Caco-2 (cell line): Measurements from ENCODE around the gene MSMB. TPM values are rescaled to one million over a fixed set of nuclear protein-coding genes. Genes with fewer than 3 reads are reported as not detected.
"Not testable (repeated sequence)": the region's sequence is repeated elsewhere in the genome, so short reads cannot be mapped to it uniquely, and the experiment has no call there.

Experiments
- BruUV-seq: library from RNA; stranded (reverse); fragments of 400-500 nt; replicated peaks from 2 replicates; lab custom pipeline; 2021; lab: Mats Ljungman, UMichigan
- CTCF ChIA-PET: fragments of 300-600 bp; sonication (Branson Sonifier 250); formaldehyde crosslinking; loops from one replicate; lab custom pipeline; 2022; ENCODE audit warnings: antibody characterized with exemption; lab: Charles Lee
- POLR2A ChIA-PET: fragments of 300-600 bp; sonication (Branson Sonifier 250); formaldehyde crosslinking; loops from one replicate; lab custom pipeline; 2022; ENCODE audit warnings: antibody characterized with exemption; lab: Charles Lee
- DNase-seq, 2 experiments: peaks; one replicate each; pipeline versions ENCODE4 v3.0.0 to v3.0.0-alpha.2; 2020 to 2022
- H3K27me3 ChIP-seq: replicated peaks from 2 replicates; pipeline ENCODE4 v1.6.0; 2011; ENCODE audit warnings: low read length; ENCODE audit not compliant: control insufficient read depth, insufficient read depth
- H3K36me3 ChIP-seq: 2 replicates; pipeline ENCODE4 v1.5.1; 2011; ENCODE audit warnings: low read length; ENCODE audit not compliant: control insufficient read depth, insufficient read depth
- H3K4me1 ChIP-seq: fragments of 250-450 bp; sonication (Bioruptor Pico); 2 replicates; pipeline ENCODE4 v1.5.1; 2020; ENCODE audit warnings: mild to moderate bottlenecking
- H3K4me3 ChIP-seq: 2 replicates; pipeline ENCODE4 v1.5.1; 2011; ENCODE audit warnings: low read depth, mild to moderate bottlenecking, control low read depth, low read length
- H3K9me3 ChIP-seq: fragments of 250-450 bp; sonication (Bioruptor Pico); 2 replicates; pipeline ENCODE4 v1.5.1; 2020; ENCODE audit warnings: mild to moderate bottlenecking, moderate library complexity
- H3K27ac Mint-ChIP-seq: one replicate; pipeline ENCODE4 v1.8.0; 2022; ENCODE audit warnings: mixed read lengths; ENCODE audit not compliant: unreplicated experiment
- H3K27me3 Mint-ChIP-seq: one replicate; pipeline ENCODE4 v1.8.0; 2022; ENCODE audit warnings: mixed read lengths; ENCODE audit not compliant: insufficient read depth, unreplicated experiment
- H3K36me3 Mint-ChIP-seq: one replicate; pipeline ENCODE4 v1.8.0; 2022; ENCODE audit warnings: mild to moderate bottlenecking, mixed read lengths; ENCODE audit not compliant: insufficient read depth, unreplicated experiment
- H3K4me1 Mint-ChIP-seq: one replicate; pipeline ENCODE4 v1.8.0; 2022; ENCODE audit warnings: low read depth, mixed read lengths; ENCODE audit not compliant: unreplicated experiment
- H3K4me3 Mint-ChIP-seq: one replicate; pipeline ENCODE4 v1.8.0; 2022; ENCODE audit warnings: mild to moderate bottlenecking, moderate library complexity, mixed read lengths; ENCODE audit not compliant: unreplicated experiment
- H3K9me3 Mint-ChIP-seq: one replicate; pipeline ENCODE4 v1.8.0; 2022; ENCODE audit warnings: mixed read lengths; ENCODE audit not compliant: unreplicated experiment
- intact Hi-C: fragments of 100-400 bp; cut with micrococcal nuclease; formaldehyde crosslinking; loops from one replicate; pipeline ENCODE4 v1.10.0; 2022; ENCODE audit not compliant: unreplicated experiment
- total RNA-seq: library from RNA; stranded (reverse); gene quantifications from 2 replicates; pipeline ENCODE4 v1.2.3, GENCODE V29; 2022
- TF ChIP-seq, protein P1 (sequence below), 2 experiments: fragments of 200-600 bp in 1 of 2; IDR thresholded peaks; 1 replicate in 1 of 2; 2 replicates in 1 of 2; pipeline versions ENCODE4 v1.5.1 to v1.8.0; 2011 to 2022; ENCODE audit warnings: antibody characterized with exemption in 1 of 2, control low read depth in 1 of 2, inconsistent platforms in 1 of 2, low read depth in 1 of 2, low read length in 1 of 2, mild to moderate bottlenecking in 1 of 2, moderate library complexity in 1 of 2; ENCODE audit not compliant: insufficient read depth in 1 of 2, severe bottlenecking in 1 of 2, unreplicated experiment in 1 of 2

MSMB gene
- total RNA-seq, 1 experiment from 2014 or later = 0.84 TPM

DNA sequence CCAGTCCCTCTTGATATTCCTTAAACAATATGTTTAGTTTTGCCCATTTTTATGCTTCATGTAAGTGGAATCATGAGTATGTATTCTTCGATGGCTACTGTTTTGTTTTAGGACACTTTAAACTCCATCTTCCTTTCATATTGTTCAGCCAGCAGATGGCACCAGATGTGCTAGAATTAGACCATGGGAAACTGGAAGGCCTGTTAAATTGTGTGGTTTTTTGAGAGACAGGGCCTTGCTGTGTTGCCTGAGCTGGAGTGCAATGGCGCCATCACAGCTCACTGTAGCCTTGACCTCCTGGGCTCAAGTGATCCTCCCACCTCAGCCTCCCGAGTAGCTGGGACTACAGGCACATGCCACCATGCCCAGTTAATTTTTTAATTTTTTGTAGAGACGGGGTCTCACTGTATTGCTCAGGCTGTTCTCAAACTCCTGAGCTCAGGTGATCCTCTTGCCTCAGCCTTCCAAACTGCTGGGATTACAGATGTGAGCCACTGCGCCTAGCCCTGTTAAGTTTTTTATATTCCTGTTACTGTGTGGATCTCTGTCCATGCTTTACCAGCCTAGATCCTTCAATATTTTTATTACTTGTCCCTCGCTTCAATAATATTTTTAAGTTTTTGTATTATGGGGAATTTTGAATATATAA lies 62.4 kb downstream of the MSMB start:
- peaks cover 48% of the 10 kb centered on the region for H3K36me3 Mint-ChIP-seq
- H3K27ac Mint-ChIP-seq, H3K4me1 Mint-ChIP-seq, POLR2A ChIA-PET, H3K9me3 Mint-ChIP-seq, H3K27me3 Mint-ChIP-seq, intact Hi-C loops, H3K4me3 Mint-ChIP-seq, H3K4me1 ChIP-seq, H3K27me3 ChIP-seq, H3K9me3 ChIP-seq, H3K4me3 ChIP-seq, H3K36me3 ChIP-seq, BruUV-seq: not testable (repeated sequence)
- TF ChIP-seq, protein P1, sequence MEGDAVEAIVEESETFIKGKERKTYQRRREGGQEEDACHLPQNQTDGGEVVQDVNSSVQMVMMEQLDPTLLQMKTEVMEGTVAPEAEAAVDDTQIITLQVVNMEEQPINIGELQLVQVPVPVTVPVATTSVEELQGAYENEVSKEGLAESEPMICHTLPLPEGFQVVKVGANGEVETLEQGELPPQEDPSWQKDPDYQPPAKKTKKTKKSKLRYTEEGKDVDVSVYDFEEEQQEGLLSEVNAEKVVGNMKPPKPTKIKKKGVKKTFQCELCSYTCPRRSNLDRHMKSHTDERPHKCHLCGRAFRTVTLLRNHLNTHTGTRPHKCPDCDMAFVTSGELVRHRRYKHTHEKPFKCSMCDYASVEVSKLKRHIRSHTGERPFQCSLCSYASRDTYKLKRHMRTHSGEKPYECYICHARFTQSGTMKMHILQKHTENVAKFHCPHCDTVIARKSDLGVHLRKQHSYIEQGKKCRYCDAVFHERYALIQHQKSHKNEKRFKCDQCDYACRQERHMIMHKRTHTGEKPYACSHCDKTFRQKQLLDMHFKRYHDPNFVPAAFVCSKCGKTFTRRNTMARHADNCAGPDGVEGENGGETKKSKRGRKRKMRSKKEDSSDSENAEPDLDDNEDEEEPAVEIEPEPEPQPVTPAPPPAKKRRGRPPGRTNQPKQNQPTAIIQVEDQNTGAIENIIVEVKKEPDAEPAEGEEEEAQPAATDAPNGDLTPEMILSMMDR (IDR thresholded peaks at IDR 0.05; ENCODE audit: insufficient read depth in 1 of 2, low read depth in 1 of 2, low read length in 1 of 2, severe bottlenecking in 1 of 2, unreplicated experiment in 1 of 2) = peak; percentile 47 to 53
- CTCF ChIA-PET = interaction anchor here (0.8 kb wide), 1 partner anchor 40 kb away, joined by 4 read pairs; no protein-coding TSS in a partner anchor
- peak; percentile 66 to 75 for DNase-seq

Other genes with a start within 250 kb of the MSMB start
- 44.5 and 45.2 TPM in 2 replicates for gene AGAP4, start 198.8 kb downstream of the MSMB start, total RNA-seq
- 141 and 142 TPM in 2 replicates for gene TIMM23, start 73.8 kb downstream of the MSMB start, total RNA-seq
- gene NCOA4, start 15.6 kb downstream of the MSMB start, total RNA-seq = 139 and 142 TPM in 2 replicates
- gene ANTXRL, start 240.7 kb upstream of the MSMB start, total RNA-seq = not detected in 2 replicates